Activated T-cell treated with anti-CD3 and anti-CD28 coated beads, Interleukin-2, amount 50 U/mL, for 4 hours (primary cell): ENCODE results near the gene ROR1. TPM values are rescaled to one million over a fixed set of nuclear protein-coding genes. Genes with fewer than 3 reads are reported as not detected.

Source experiments
- total RNA-seq, 3 donors: library from RNA; stranded (reverse); gene quantifications; one replicate each; pipeline ENCODE4 v1.2.1, GENCODE V29; 2021

Gene ROR1
- total RNA-seq, 3 donors from 2014 or later, result 0.08 to 0.38 (median 0.18) TPM

Other genes starting within 250 kb of the ROR1 start
- gene PGM1, start 180.6 kb upstream of the ROR1 start, total RNA-seq, result 10 to 100 TPM; 21.0 to 25.6 (median 23.8) TPM